HG03025 (cell line): Measurements from ENCODE around the gene TSPAN17.

Experiments
- ATAC-seq: cut with Tn5 transposase; IDR thresholded peaks from one replicate; pipeline ENCODE4 v1.9.1; 2021; ENCODE audit warnings: mild to moderate bottlenecking, moderate library complexity; ENCODE audit not compliant: unreplicated experiment, low FRiP score

The TSPAN17 gene

DNA sequence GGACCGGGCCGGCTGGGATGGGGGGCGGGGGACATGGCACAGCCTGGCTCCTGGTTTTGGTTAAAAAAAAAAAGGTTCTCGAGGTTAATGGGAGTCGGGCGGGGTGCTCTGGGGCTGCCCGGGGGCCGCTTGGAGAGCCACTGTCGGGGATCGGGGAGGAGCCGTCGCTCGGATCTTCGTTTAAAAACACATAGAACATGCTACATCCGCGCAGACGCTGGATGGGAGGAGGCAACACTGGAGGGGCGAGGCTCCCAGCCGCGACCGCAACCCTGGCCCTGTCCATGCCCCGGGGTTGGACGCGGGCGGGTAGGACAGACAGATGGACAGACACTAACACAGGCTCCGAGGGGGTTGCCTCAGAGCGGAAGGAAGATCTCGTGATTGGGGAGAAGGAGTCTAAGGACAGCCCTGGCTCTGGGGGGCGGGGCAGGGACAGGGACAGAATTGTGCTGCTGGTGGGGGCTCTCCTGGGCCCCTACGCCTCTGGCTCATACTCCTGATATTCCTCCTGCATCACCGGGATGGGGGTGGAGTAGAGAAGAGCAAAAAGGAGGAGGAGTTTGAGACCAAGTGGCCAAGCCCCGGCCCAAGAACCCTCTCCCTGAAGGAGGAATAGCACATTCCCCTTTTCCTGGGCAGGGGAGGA, 26.8 kb upstream of the TSPAN17 start:
- ATAC-seq, result no peak

GRCh38 chr5:176621661-176622079, 25.6 kb upstream of the TSPAN17 start:
- ATAC-seq, result no peak

DNA sequence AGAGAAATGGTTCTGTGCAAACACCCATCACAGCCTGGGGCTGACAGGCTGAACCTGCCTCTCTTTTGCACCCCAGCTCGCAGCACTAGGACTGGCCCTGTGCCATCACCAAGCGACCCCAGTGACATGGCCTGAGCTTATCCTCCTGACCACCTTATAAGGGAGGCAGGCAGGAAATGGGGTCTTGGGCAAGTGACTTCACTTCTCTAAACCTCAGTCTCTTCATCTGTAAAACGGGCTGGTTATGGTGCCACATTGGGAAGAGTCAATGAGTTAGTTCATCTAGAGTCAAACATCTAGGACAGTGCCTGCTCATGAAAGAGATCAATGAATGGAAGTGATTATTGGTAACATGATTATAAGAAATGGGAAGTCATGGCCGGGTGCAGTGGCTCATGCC, 23.1 kb upstream of the TSPAN17 start:
- no peak for ATAC-seq

DNA sequence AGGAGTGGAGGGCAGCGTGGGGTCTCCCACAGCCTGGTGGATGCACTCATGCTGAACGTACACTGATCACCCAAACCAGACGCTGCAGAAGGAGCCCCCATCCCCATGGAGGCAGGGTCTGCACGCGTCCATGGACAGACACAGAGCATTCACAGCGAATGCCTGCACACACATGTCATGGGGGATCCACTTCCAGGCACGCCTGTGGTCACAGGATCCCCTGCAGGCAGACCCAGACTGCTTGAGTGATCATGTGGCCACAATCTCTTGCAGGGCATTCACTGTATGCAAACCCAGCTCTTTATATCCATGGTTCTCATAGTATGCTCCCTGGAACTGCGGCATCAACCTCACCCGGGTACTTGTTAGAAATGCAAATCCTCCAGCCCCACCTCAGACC, 22.3 kb upstream of the TSPAN17 start:
- ATAC-seq, result no peak

- ATAC-seq, result no peak
These were observed 21.8 kb upstream of the TSPAN17 start for GRCh38 chr5:176625512-176625911.

DNA sequence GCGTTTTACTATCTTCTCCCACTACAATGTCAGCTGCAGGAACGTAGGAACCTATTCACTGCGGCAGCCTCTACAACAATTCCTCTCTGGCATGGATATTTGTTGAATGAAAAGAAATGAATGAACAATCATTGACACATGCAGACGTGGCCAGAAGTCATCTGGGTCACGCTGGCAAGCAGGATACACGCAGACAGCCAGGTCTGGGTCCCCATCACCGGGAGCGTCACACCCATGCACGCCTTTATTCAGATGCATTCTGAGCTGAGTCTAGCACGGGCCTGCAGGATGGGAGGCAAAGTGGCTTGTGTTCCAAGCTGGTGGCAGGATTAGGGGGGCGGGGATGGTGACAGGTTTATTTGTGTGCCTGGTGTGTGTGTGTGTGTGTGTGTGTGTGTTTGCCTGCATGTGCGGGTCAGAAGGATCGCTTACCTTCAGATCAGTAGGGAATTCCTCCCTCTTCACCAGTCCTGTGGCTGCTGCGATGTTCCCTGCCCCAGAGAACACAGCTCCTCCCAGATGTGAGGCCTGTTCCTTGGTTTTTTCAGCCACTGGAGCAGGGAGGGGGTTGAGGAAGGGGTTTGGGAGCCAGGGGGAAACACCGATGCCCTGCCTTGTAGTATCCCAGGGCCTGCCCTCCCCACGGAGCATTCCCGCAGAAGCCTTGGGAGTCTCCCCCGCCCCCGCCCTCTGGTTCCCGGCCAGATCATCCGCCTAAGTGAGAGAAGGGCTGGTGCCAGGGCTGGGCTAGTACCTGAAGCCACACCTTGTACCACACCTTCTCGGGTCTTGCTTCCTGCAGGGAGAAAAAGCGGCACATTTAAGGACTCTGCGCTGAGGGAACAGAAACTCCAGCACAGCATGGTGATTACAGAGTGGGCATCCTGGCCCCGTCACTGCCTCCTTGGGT, 21.1 kb upstream of the TSPAN17 start:
- ATAC-seq, result no peak

GRCh38 chr5:176626876-176627236, 20.4 kb upstream of the TSPAN17 start:
- ATAC-seq, result no peak

DNA sequence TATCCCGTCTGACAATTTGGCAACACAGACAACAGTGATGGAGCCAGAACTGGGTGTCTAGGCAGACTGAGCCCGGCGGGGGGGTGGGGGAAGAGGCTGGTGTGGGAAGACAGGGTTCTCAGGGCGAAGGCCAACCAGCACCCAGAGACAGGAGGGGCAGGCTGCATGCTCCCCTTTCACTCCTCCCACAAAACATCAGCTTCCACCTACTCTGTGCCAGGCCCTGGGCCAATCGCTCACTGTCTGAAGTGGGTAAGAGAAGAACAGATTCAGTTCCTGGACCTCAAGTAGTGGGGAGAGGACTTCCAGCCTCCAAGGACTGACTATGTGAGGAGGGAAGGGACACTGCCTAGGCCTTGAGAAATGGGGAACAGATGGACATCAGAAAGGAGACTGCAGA, 19.7 kb upstream of the TSPAN17 start:
- ATAC-seq, result no peak

DNA sequence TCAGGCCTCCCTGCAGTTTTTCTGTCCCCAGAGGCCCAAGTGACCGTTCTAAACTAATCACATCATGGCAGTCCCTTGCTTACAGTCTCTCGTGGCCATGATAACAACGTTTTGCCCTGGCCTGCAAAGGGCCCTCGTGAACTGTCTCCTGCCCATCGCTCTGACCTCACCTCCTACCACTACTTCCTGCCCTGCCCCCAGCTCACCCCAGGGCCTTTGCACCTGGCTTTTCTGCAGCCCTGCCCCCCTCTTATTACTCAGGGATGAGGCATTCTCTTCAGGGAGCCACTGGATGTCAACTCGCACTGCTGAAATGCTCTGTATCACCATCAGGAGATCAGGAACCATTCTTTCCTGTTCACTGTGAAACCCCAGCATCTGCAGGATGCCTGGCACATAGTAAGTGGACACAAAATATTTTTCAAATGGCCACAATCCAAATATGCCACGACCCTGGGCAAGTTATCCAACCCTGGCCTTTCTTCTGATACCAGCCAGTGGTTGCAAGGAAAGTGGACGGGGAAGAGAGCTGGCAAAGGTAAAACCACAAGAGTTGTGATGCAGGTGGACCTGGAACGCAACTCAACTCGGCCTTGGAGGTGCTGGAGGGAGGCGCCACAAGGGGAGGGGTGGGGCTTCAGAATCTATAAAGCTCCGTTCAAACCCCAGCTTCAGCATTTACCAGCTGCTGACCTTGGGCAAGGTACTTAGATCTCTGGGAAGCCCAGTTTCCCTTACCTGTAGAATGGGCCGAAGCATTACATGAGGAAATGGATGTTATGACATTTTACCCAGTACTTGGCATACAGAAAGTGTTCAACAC, 18.7 kb upstream of the TSPAN17 start:
- ATAC-seq, result no peak

DNA sequence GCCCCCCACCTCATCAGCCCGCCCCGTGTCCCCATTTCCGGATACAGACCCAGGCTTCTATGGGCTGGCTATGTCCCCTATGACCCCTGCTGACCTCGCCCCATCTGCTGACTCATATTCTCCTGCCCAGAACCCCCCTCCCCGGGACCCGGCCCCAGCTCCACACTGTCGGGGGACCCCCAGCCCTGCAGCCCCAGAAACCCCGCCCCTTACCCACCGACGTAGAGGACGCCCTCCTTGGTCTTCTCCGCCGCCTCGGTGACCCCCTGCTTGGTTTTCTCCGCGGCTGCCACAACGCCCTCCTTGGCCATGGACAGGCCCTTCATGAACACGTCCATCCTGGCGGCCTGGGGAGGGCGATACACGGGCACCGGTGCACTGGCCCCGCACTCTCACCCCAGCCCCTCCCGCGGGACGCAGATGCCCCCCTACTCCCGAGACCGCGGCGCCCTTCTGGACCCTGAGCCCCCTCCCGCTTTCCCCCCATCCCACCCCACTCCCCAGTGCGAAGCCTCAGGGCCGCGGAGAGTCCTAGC, 17.9 kb upstream of the TSPAN17 start:
- ATAC-seq, result no peak

- no peak for ATAC-seq
These were observed 17.2 kb upstream of the TSPAN17 start, which contains the start of the genes EIF4E1B and SNCB for GRCh38 chr5:176629853-176630680. EIF4E1B (plus strand) TSS chr5:176630675; CDS start chr5:176642788, 12,113 bp downstream. SNCB (minus strand) TSS chr5:176630534; CDS start chr5:176629654, 880 bp downstream.

GRCh38 chr5:176630681-176631222, 16.5 kb upstream of the TSPAN17 start:
- ATAC-seq, result no peak

GRCh38 chr5:176631383-176632200, 15.7 kb upstream of the TSPAN17 start:
- no peak for ATAC-seq

DNA sequence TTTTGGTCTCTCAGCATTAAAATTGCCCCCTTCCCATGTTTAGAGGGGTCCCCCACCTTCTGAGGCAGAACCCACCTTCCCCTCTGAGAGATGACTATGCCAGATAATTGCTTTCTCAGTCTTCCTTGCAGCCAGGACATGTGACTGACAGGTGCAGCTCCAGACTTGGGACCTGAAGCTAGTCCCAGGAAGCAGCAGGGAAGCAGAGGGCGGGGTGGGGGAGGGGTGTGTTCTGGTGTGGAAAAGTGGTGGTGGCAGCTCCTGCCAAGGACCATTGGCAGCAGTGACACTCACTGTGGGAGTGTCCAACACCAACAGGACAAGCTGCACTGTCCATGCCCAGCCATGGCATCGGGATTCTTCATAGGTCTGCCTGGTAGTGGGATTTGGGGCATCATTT, 14.5 kb upstream of the TSPAN17 start:
- ATAC-seq, result no peak

- no peak for ATAC-seq
These were observed 13.7 kb upstream of the TSPAN17 start for GRCh38 chr5:176633598-176633997.

DNA sequence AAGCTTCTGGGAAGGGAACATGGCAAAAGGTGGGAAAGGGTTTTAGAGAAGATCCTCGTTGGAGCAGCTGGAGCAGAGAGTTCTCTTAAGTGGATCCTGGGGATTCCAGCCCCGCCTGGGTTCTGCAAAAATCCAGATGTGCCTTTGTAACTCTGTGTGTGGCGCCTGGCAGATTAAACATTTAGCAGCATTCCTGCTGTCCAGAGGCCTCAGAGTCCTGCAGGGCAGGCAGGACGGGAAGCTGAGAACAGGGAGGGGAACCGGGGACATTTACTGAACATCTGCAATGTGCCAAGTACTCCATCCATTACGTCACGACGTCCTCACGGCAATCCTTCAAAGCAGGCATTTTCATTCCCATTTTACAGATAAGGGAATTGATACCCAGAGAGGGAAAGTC, 10.9 kb upstream of the TSPAN17 start:
- ATAC-seq, result no peak

DNA sequence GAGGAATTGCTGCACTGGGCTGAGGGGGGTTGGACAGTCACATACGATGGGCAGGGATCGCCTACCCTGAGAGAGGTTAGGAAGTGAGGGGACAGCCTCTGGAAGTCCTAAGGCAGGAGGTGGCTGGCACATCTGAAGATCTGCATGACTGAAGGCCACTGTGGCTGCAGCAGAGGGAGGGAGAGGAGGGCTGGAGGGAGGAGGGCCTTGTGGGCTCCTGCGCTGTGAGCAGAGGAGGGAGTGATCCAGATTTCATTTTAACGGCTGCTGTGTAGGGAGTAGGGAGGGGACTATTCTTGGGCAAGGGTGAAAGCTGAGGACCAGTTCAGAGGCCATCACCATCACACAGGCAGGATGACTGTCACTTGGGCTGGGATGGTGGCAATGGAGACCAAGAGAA, 9.7 kb upstream of the TSPAN17 start:
- no peak for ATAC-seq

DNA sequence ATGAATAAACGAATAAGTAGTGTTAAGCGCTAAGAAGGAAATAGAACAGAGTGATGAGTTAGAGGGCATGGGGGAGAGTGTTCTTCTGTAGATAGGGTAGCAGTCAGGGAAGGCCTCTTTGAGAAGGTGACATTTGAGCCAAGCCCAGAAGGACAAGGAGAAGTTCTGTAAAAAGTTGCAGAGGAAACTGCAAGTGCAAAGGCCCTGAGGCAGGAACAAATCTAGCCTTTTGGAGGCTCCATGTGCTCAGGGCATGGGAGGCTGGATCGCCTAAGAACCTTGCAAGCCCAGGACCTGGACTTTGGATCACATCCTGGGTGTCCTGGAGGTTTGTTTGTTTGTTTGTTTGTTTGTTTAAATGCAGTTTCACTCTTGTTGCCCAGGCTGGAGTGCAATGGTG, 8.8 kb upstream of the TSPAN17 start:
- ATAC-seq, result no peak

- no peak for ATAC-seq
These were observed 8.1 kb upstream of the TSPAN17 start for GRCh38 chr5:176639208-176639607.
